CD4-positive, alpha-beta T cell treated with Interleukin-15 for 4 hours (primary cell): ENCODE data around the gene CCDC141.

Source experiments
- DNase-seq: peaks from one replicate; pipeline ENCODE4 v3.0.0-alpha.2; 2020; ENCODE audit warnings: low spot score

The CCDC141 gene

DNA sequence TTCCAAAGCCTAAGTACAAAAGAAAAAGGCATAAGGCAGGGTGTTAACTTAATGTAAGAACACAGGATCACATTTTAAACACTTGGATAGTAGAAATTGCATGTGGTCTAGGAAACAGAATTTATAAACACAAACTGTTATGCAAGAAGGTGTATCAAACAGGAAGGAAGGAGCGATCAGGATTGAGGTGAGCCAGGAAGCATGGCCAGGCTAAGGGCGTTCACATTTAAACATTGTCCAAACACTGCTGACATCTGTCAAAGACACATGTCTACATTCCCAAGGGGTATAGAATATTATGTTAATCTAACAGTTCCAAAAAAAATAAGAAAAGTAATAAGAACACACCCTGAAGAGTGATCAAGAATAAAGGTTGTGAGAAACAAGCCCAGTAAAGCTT lies 71.3 kb downstream of the CCDC141 start:
- DNase-seq: no peak

- no peak for DNase-seq
These were observed 73.6 kb downstream of the CCDC141 start for GRCh38 chr2:178976351-178976750.

GRCh38 chr2:178962805-178963433 lies 87.0 kb downstream of the CCDC141 start:
- no peak for DNase-seq

GRCh38 chr2:178962152-178962551 lies 87.8 kb downstream of the CCDC141 start:
- no peak for DNase-seq

- DNase-seq: no peak
These were observed 95.9 kb downstream of the CCDC141 start for GRCh38 chr2:178954049-178954448.

GRCh38 chr2:178951266-178952006 lies 98.5 kb downstream of the CCDC141 start:
- DNase-seq: no peak

DNA sequence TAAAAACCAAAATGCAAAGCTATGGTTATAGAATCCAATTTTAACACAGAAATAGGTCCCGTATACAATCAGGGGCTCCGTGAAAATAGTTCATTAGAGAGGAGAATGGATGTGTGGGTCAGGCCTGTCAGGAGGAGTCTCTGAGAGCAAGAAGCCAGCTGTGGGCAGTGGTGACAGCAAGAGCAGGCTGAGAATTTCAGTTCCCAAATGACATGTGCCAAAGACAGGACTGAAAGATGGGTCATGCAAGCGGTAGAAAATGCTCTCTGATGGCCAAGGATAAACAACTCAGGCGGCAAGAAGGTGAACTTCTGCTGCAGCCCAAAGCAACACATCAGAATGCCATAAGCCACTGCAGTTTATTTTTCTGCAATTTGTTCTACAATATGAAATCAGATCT lies 100.4 kb downstream of the CCDC141 start:
- DNase-seq: no peak

- no peak for DNase-seq
These were observed 100.8 kb downstream of the CCDC141 start for GRCh38 chr2:178949151-178949550.

DNA sequence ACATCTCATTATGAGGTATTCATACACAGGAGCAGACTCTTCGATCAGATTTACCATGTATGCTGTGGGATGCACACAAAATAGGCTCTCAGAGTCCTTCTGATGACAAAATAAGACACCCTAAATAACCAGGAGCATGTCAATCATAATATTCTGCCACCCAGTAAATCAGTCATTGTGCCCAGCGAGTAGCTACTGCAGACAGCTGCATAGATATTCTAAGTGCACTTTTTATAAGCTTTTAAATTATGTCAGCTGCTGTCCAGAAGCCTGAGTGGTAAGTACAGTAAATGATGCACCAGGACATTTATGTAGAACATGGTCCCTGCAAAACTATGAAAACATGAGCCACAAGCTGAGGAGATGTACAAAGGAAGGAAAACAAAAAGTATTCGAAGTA lies 102.9 kb downstream of the CCDC141 start:
- no peak for DNase-seq

DNA sequence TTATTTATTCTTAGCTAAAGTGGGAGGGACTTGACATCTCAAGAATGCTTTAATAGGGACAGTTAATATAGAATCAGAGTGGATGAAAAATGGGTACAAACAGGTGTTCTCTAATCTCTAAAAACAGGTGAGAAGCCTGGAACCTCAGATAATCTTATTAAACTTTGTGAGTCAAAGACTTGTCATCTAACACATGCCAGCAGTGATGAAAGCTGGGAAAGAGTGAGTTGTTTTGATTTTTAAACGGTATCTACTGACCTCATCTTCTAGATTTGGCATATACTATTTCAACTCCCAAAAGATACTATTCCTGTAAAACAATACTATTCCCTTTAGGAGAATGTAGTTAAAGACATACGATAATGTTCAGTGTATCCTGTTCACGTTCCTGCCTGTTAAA lies 103.4 kb downstream of the CCDC141 start:
- DNase-seq: no peak

GRCh38 chr2:178943745-178944144 lies 106.2 kb downstream of the CCDC141 start:
- no peak for DNase-seq

DNA sequence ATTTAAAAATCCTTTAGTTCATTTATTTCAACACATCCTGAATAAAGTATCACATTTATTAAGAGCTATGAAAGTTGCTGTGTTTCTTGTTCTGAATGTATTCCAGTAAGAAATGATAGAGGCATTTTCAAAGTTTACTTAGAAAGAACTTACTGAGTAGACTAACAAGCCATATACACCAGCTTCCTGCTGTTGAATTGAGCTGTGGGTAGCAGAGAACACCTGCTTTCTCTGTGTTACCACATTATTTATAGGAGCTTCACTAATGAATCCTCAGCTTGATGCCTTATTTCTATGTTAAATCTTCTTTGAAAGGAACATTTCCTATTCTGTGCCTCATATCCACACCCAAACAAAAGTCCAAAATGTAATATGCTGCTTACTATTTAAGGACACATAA lies 115.4 kb downstream of the CCDC141 start:
- no peak for DNase-seq

GRCh38 chr2:178933493-178933892 lies 116.4 kb downstream of the CCDC141 start:
- no peak for DNase-seq

- no peak for DNase-seq
These were observed 121.9 kb downstream of the CCDC141 start for GRCh38 chr2:178928077-178928476.

DNA sequence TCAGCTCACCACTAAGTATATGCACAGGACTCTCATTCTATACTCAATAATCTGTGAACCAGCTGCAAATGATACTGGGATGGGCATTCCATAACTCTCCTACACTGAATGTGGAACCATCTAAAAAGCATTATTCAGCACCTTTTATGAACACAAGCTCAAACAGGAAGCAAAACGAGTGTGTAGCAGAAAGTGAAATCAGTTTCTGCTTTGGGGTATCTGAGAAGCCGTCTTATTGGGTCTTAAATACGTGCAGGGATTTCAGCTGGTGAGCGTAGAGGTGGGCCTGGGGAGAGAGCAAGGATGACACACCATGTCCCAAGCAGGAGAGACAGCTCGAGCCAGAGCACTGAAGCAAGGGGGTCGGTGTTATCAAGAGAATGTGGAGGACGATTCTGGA lies 122.8 kb downstream of the CCDC141 start:
- DNase-seq: no peak

DNA sequence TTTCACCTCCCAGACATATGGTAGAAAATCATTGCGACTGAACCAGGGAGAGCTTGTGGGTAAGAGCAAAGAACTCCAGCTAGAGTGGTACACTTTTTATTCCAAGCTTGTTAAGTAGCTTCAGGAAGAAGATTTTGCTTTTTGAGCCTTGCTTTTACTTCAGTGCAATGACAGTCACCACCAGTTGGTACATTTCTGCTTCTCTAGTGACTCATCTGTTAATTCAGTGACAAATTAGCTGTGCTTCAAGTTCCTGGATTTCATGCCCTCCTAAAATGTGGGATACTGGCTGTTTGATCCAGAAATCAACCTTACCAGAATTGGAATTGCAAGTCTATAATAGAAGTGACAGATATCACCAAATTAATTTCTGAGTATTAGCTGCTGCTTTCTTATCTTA lies 125.1 kb downstream of the CCDC141 start:
- no peak for DNase-seq

- no peak for DNase-seq
These were observed 126.4 kb downstream of the CCDC141 start for GRCh38 chr2:178923546-178923945.

GRCh38 chr2:178920916-178921513 lies 128.9 kb downstream of the CCDC141 start:
- no peak for DNase-seq

DNA sequence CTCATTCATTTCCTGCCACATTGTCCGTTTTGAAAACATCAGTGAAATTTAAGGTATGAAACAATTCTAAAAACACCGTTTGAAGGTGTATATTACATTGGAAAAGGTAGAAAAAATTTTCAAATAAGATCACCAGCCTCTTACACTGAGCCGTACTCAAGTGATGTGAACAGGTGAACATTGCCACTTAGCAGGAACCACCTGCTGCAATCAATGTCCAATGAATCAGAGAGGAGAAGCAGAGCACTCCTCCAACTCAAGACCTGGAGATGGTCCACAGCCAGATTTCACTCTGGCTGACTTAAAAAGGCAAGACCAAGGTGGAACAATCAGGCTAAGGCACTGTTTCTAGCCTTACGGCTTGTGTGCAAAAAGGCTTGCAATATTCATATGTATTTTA lies 132.4 kb downstream of the CCDC141 start:
- no peak for DNase-seq

- DNase-seq: no peak
These were observed 134.3 kb downstream of the CCDC141 start for GRCh38 chr2:178915423-178916173.

DNA sequence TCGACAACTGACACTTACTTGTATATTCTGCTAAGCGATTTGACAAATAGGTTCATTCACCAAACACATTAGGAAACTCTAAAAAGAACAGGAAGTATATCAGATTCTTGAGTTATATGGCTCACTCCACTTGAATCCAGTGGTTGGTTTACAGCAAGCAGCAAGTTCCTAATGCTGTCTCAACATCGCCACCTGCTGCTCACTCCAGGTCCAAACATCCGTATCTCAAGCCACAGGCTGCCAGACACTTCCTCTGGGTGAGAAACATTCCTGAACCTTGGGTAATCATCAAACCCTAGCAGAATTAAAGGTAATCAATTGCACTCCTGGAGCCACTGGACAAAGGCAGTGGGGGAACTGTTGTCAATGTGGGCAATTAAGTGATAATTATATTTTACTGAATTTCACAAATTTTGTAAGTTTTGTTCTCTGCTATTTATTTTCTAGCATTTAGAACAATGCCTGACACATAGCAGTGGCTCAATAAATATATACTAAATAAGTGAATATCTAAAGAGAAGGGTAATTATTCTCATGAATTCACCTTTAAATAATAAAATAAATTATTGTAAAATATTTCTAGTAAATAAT lies 135.6 kb downstream of the CCDC141 start:
- peak; percentile 60 for DNase-seq

- no peak for DNase-seq
These were observed 136.9 kb downstream of the CCDC141 start for GRCh38 chr2:178913049-178913441.
